ENCODE results near the gene DYRK1A. TPM values are rescaled to one million over a fixed set of nuclear protein-coding genes. Genes with fewer than 3 reads are reported as not detected.

DYRK1A gene
- total RNA-seq, 1 donor from 2014 or later: 50.3 TPM

- H3K4me3 Mint-ChIP-seq (ENCODE audit: unreplicated experiment): no peak overlapping the region
- no peak overlapping the region for H3K27ac Mint-ChIP-seq (ENCODE audit: unreplicated experiment)
- H3K36me3 Mint-ChIP-seq (ENCODE audit: low read depth): no peaks in the 10 kb centered on the region
- peaks cover 22% of the 10 kb centered on the region for H3K4me1 Mint-ChIP-seq (ENCODE audit: low read depth)
- no peak for TF ChIP-seq CTCF (IDR thresholded peaks at IDR 0.05)
- no peaks in the 10 kb centered on the region for H3K27me3 Mint-ChIP-seq (ENCODE audit: low read depth)
- peaks cover 2% of the 10 kb centered on the region for H3K9me3 Mint-ChIP-seq (ENCODE audit: low read depth)
- no peak for DNase-seq (ENCODE audit: low spot score)
Measured at GRCh38 chr21:37335053-37335452, 31.5 kb upstream of the DYRK1A start.

- Mint-ChIP-seq H3K27me3 (ENCODE audit: low read depth) (no peaks in the 10 kb centered on the region), H3K27ac (ENCODE audit: unreplicated experiment) (no peak overlapping the region), H3K9me3 (ENCODE audit: low read depth) (peaks cover 2% of the 10 kb centered on the region), H3K36me3 (ENCODE audit: low read depth) (no peaks in the 10 kb centered on the region), H3K4me1 (ENCODE audit: low read depth) (peaks cover 40% of the 10 kb centered on the region), H3K4me3 (ENCODE audit: unreplicated experiment) (no peak overlapping the region)
- no peak for TF ChIP-seq CTCF (IDR thresholded peaks at IDR 0.05)
- no peak for DNase-seq (ENCODE audit: low spot score)
Measured at GRCh38 chr21:37337179-37337578, 29.4 kb upstream of the DYRK1A start.

GRCh38 chr21:37337831-37338230, 28.7 kb upstream of the DYRK1A start:
- H3K27ac Mint-ChIP-seq (ENCODE audit: unreplicated experiment): peak overlapping the region; percentile 98
- DNase-seq (ENCODE audit: low spot score): no peak
- H3K36me3 Mint-ChIP-seq (ENCODE audit: low read depth): no peaks in the 10 kb centered on the region
- H3K4me3 Mint-ChIP-seq (ENCODE audit: unreplicated experiment): no peak overlapping the region
- peaks cover 41% of the 10 kb centered on the region for H3K4me1 Mint-ChIP-seq (ENCODE audit: low read depth)
- H3K9me3 Mint-ChIP-seq (ENCODE audit: low read depth): peaks cover 2% of the 10 kb centered on the region
- TF ChIP-seq CTCF (IDR thresholded peaks at IDR 0.05): no peak
- H3K27me3 Mint-ChIP-seq (ENCODE audit: low read depth): no peaks in the 10 kb centered on the region

DNA sequence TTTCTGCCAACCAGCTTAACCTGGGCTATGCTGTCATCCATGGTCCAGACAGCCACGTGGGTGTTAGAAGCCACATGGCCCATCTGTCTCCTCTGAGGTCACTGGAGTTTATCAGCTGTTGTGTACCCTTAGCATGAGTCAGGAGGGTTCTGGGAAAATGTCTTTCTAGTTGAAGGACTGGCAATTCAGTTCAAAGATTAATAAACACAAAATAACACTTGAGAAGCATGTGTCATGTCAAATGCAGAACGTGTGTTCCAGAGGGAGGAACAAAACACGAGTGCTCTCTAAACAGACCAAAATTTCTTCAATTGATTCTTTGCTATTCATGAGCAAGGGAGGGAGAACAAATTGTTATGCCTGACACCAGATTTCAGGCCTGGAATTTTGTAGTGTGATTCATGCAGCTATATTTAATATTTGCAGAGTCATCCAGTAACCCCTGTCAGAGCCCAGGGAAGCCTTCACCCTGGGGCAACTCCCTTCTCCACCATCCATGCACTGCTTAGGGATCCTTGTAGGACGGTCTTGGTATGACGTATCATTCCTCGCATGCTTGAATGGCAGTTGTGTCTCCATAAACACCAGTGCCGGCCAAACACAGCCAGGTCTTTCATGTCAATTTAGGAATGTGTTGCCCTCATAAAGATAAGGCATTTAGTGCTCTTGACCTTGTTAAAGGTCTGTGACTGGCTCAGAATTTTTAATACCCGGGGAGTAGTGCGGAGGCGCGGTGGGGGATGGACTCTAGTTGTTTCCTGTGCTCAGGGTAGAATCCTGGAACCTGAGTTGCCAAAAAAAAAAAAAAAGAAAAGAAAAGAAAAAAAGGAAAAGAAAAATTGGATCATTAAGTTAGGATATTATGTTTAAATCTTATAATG, 27.7 kb upstream of the DYRK1A start:
- Mint-ChIP-seq H3K4me1 (ENCODE audit: low read depth) (peaks cover 41% of the 10 kb centered on the region), H3K27me3 (ENCODE audit: low read depth) (no peaks in the 10 kb centered on the region), H3K27ac (ENCODE audit: unreplicated experiment) (peak overlapping the region; percentile 98), H3K36me3 (ENCODE audit: low read depth) (no peaks in the 10 kb centered on the region), H3K4me3 (ENCODE audit: unreplicated experiment) (peak overlapping the region; percentile 63), H3K9me3 (ENCODE audit: low read depth) (peaks cover 2% of the 10 kb centered on the region)
- no peak for TF ChIP-seq CTCF (IDR thresholded peaks at IDR 0.05)
- no peak for DNase-seq (ENCODE audit: low spot score)

DNA sequence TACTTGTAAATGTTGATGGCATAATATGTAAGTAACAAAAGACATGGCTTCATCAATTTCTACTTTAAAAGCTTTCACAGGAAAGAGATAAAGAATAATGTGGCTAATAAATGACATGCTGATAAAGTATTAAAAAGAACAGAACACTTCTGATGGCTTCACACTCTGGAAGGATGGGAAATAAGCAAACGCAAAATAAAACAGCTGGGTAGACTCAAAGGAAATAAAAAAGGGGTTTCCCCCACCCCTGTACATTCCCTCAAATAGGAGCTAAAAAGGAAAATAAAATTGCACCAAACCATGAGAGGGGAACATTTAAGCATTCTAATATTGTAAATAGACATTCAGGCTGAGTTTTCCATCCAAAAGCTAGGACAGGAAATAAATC, 27.0 kb upstream of the DYRK1A start:
- DNase-seq (ENCODE audit: low spot score): no peak
- Mint-ChIP-seq H3K4me1 (ENCODE audit: low read depth) (peaks cover 41% of the 10 kb centered on the region), H3K27me3 (ENCODE audit: low read depth) (no peaks in the 10 kb centered on the region), H3K4me3 (ENCODE audit: unreplicated experiment) (peak overlapping the region; percentile 63), H3K9me3 (ENCODE audit: low read depth) (peaks cover 2% of the 10 kb centered on the region), H3K36me3 (ENCODE audit: low read depth) (no peaks in the 10 kb centered on the region), H3K27ac (ENCODE audit: unreplicated experiment) (peak overlapping the region; percentile 98)
- TF ChIP-seq CTCF (IDR thresholded peaks at IDR 0.05): no peak
